GM12878 (cell line): ENCODE measurements around the gene BCR. TPM values are rescaled to one million over a fixed set of nuclear protein-coding genes. Genes with fewer than 3 reads are reported as not detected.

Experiments
- ATAC-seq: fragments of 200-7000 bp; cut with Tn5 transposase; 3 replicates; pipeline ENCODE4 v1.9.1; 2020; ENCODE audit warnings: mild to moderate bottlenecking, moderate library complexity
- BruUV-seq: library from RNA; stranded (reverse); fragments of 400-500 nt; replicated peaks from 2 replicates; lab custom pipeline; 2021; lab: Mats Ljungman, UMichigan
- CTCF ChIA-PET: fragments of 300-600 bp; sonication (Branson Sonifier 250); formaldehyde crosslinking; extraction: SDS; loops from one replicate; lab custom pipeline; 2021; ENCODE audit warnings: inconsistent platforms; lab: Yijun Ruan, JAX
- POLR2A ChIA-PET: fragments of 350-600 bp; formaldehyde crosslinking; extraction: SDS; loops from one replicate; lab custom pipeline; 2021; ENCODE audit warnings: inconsistent platforms; lab: Charles Lee
- RAD21 ChIA-PET: fragments of 300-600 bp; sonication (Branson Sonifier 250); formaldehyde crosslinking; loops from one replicate; lab custom pipeline; 2023; ENCODE audit warnings: antibody characterized with exemption; ENCODE audit not compliant: unreplicated experiment; lab: Charles Lee
- SMC1A ChIA-PET: fragments of 300-600 bp; sonication (Branson Sonifier 250); formaldehyde crosslinking; loops from one replicate; lab custom pipeline; 2023; ENCODE audit not compliant: unreplicated experiment, uncharacterized antibody; lab: Charles Lee
- DNase-seq: peaks from one replicate; pipeline ENCODE4 v3.0.0-alpha.2; 2011; ENCODE audit warnings: low read depth, low spot score
- FAIRE-seq: peaks from 3 replicates; lab custom pipeline; 2011; peaks lifted over from hg19 to GRCh38; lab: Jason Lieb, UNC
- H2AFZ ChIP-seq: 2 replicates; pipeline ENCODE4 v1.6.0; 2011; ENCODE audit warnings: low read depth, low read length, control low read depth; ENCODE audit not compliant: control insufficient read depth
- H3K27ac ChIP-seq: 2 replicates; pipeline ENCODE4 v1.5.1; 2011; ENCODE audit warnings: control low read depth; ENCODE audit not compliant: control insufficient read depth, insufficient read depth
- H3K27me3 ChIP-seq, 2 experiments: replicated peaks in 1 of 2; 2 replicates each; pipeline versions ENCODE4 v1.6.0 to v1.6.1; 2011; ENCODE audit warnings: low read length in 1 of 2; ENCODE audit not compliant: control insufficient read depth in 2 of 2, insufficient read depth in 2 of 2
- H3K36me3 ChIP-seq, 2 experiments: 2 replicates each; pipeline ENCODE4 v1.5.1; 2011; ENCODE audit warnings: low read length in 1 of 2; ENCODE audit not compliant: control insufficient read depth in 2 of 2, insufficient read depth in 2 of 2
- H3K4me1 ChIP-seq: 2 replicates; pipeline ENCODE4 v1.6.1; 2011; ENCODE audit warnings: mild to moderate bottlenecking, low read length, moderate library complexity, mixed read lengths; ENCODE audit not compliant: control insufficient read depth, insufficient read depth
- H3K4me2 ChIP-seq: 2 replicates; pipeline ENCODE4 v1.6.0; 2011; ENCODE audit warnings: control low read depth; ENCODE audit not compliant: control insufficient read depth, insufficient read depth
- H3K4me3 ChIP-seq: fragments of 200-600 bp; sonication (generic); 2 replicates; pipeline ENCODE4 v1.5.1; 2016
- H3K79me2 ChIP-seq: 2 replicates; pipeline ENCODE4 v1.6.0; 2011; ENCODE audit warnings: low read length; ENCODE audit not compliant: control insufficient read depth, insufficient read depth
- H3K9ac ChIP-seq: 2 replicates; pipeline ENCODE4 v1.8.0; 2011; ENCODE audit warnings: low read length, control low read depth, mixed read lengths; ENCODE audit not compliant: control insufficient read depth, insufficient read depth
- H3K9me3 ChIP-seq: replicated peaks from 3 replicates; pipeline ENCODE4 v1.5.1; 2011; ENCODE audit warnings: mild to moderate bottlenecking, low read length; ENCODE audit not compliant: control insufficient read depth, insufficient read depth
- H4K20me1 ChIP-seq: 2 replicates; pipeline ENCODE4 v1.6.0; 2011; ENCODE audit not compliant: control insufficient read depth, insufficient read depth
- BCL11A ChIP-seq: IDR thresholded peaks from 2 replicates; pipeline ENCODE4 v1.6.1; 2011; ENCODE audit warnings: low read depth, low read length
- BMI1 ChIP-seq: fragments of 450-650 bp; IDR thresholded peaks from 2 replicates; pipeline ENCODE4 v1.6.1; 2016; ENCODE audit warnings: mild to moderate bottlenecking, moderate library complexity, borderline replicate concordance
- CHD4 ChIP-seq: fragments of 200-600 bp; sonication (generic); IDR thresholded peaks from 2 replicates; pipeline ENCODE4 v1.6.1; 2016; ENCODE audit warnings: mild to moderate bottlenecking
- ESRRA ChIP-seq: IDR thresholded peaks from 2 replicates; pipeline ENCODE4 v1.6.1; 2012; ENCODE audit warnings: mild to moderate bottlenecking, low read length, improper control_type of control experiment
- IRF4 ChIP-seq: IDR thresholded peaks from 2 replicates; pipeline ENCODE4 v1.6.1; 2011; ENCODE audit warnings: low read depth, low read length
- NFYA ChIP-seq: IDR thresholded peaks from 2 replicates; pipeline ENCODE4 v1.6.1; 2011; ENCODE audit warnings: low read depth, mild to moderate bottlenecking, low read length, improper control_type of control experiment, borderline replicate concordance
- POLR2A ChIP-seq: IDR thresholded peaks from 2 replicates; pipeline ENCODE4 v1.6.1; 2011; ENCODE audit warnings: low read depth, mild to moderate bottlenecking, low read length
- RBBP5 ChIP-seq: fragments of 200-600 bp; sonication (generic); conservative IDR thresholded peaks from 2 replicates; pipeline ENCODE4 v1.6.1; 2016
- TCF3 ChIP-seq: IDR thresholded peaks from 2 replicates; pipeline ENCODE4 v1.6.1; 2012; ENCODE audit warnings: low read depth, mild to moderate bottlenecking, low read length, borderline replicate concordance; ENCODE audit not compliant: insufficient read depth
- YY1 ChIP-seq: IDR thresholded peaks from 2 replicates; pipeline ENCODE4 v1.6.1; 2011; ENCODE audit warnings: low read depth, mild to moderate bottlenecking, low read length
- ZNF207 ChIP-seq: fragments of 450-650 bp; IDR thresholded peaks from 2 replicates; pipeline ENCODE4 v1.6.1; 2014; ENCODE audit warnings: antibody characterized with exemption, mild to moderate bottlenecking, borderline replicate concordance
- ZNF622 ChIP-seq: fragments of 450-650 bp; IDR thresholded peaks from 2 replicates; pipeline ENCODE4 v1.6.1; 2017; ENCODE audit warnings: mild to moderate bottlenecking, inconsistent platforms
- WGBS: methylation state at CpG from one replicate; pipeline ENCODE4 v1.1.6; 2016; ENCODE audit warnings: low lambda C conversion rate; ENCODE audit not compliant: insufficient replicate concordance, insufficient coverage; ENCODE audit errors: missing lambda C conversion rate; 5-methylcytosine and 5-hydroxymethylcytosine counted together
- in situ Hi-C: fragments of 300-500 bp; cut with MboI; formaldehyde crosslinking; loops from 9 replicates; pipeline ENCODE4 v1.14.3; 2018; ENCODE audit warnings: mixed read lengths
- intact Hi-C: fragments of 100-400 bp; cut with micrococcal nuclease; formaldehyde crosslinking; loops from one replicate; pipeline ENCODE4 v1.14.2; 2022; ENCODE audit not compliant: unreplicated experiment
- polyA plus RNA-seq, 11 experiments: library from polyadenylated mRNA; depleted of rRNA in 4 of 11; unstranded in 6 of 11; stranded (reverse) in 5 of 11; fragments of >200 nt; fragmentation: Nextera tagmentation in 4 of 11; fragmentation: Illumina TruSeq in 1 of 11; extraction: Ambion mirVana in 4 of 11; extraction: Trizol in 1 of 11; gene quantifications; 1 replicate in 1 of 11; 2 replicates in 10 of 11; pipeline versions ENCODE4 v1.2.1 to v1.2.3, GENCODE V29; 2011 to 2016; ENCODE audit warnings: inconsistent platforms in 2 of 11, missing spikeins in 2 of 11, low read depth in 1 of 11
- total RNA-seq, 4 experiments: library from RNA; depleted of rRNA in 3 of 4; stranded (reverse); fragments of >200 nt in 3 of 4; fragmentation: Illumina TruSeq in 1 of 4; extraction: Trizol in 1 of 4; gene quantifications; 2 replicates each; pipeline versions ENCODE4 v1.2.1 to v1.2.3, GENCODE V29; 2013 to 2021
- TF ChIP-seq, protein P1 (sequence below): fragments of 450-650 bp; formaldehyde crosslinking; IDR thresholded peaks from 2 replicates; pipeline ENCODE4 v1.4.0; 2022; ENCODE audit warnings: mild to moderate bottlenecking, moderate library complexity

Gene BCR
- total and polyA plus RNA-seq, 10 of the 15 experiments (the other 5 are each of a cell fraction or from before 2014, with no cell fraction given): 1.7 to 64.7 (median 18.4) TPM

DNA sequence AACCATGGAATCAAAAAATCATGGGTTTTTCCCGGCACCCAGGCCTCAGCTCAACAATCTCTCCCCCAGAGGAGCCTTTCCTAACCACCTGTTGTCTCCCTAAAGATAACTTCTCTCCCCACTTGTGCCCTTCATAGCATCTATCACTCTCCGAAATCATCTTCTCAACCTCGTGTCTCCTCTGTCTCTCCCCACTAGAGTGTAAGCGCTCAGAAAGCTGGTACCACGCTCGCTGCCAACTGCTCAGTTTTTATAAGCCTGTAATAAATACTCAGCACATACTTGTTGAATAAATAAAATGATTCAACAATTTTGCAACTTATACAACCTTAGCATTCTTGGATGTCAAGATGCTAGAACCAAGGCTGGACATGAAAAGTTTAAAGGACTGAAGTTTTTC, 185.2 kb downstream of the BCR start:
- intact Hi-C loops (no loop called here), in situ Hi-C loops (no loop called here)
- no TSS peak for BruUV-seq
- WGBS: 40% methylated on average over 6 of the region's 6 CpGs
- no peak for DNase-seq
- Histone ChIP-seq H3K4me2 (no peak overlapping the region), H3K36me3 (no peaks in the 10 kb centered on the region), H3K4me1 (no peaks in the 10 kb centered on the region), H3K79me2 (no peaks in the 10 kb centered on the region), H4K20me1 (no peaks in the 10 kb centered on the region), H3K27ac (no peak overlapping the region), H3K4me3 (no peak overlapping the region), H3K9me3 (no peaks in the 10 kb centered on the region), H2AFZ (no peak overlapping the region), H3K9ac (no peak overlapping the region), H3K27me3 (no peaks in the 10 kb centered on the region; a peak in 1 of 4 replicates)
- RAD21 ChIA-PET: no interaction called here
- POLR2A ChIA-PET: no interaction called here
- no peak for FAIRE-seq
- SMC1A ChIA-PET: no interaction called here
- TF ChIP-seq TCF3 (no peak), NFYA (no peak), IRF4 (no peak), BMI1 (no peak), CHD4 (no peak), ESRRA (no peak), BCL11A (no peak), RBBP5 (no peak), POLR2A (no peak), ZNF207 (no peak), YY1 (no peak), ZNF622 (no peak)
- TF ChIP-seq, protein P1, sequence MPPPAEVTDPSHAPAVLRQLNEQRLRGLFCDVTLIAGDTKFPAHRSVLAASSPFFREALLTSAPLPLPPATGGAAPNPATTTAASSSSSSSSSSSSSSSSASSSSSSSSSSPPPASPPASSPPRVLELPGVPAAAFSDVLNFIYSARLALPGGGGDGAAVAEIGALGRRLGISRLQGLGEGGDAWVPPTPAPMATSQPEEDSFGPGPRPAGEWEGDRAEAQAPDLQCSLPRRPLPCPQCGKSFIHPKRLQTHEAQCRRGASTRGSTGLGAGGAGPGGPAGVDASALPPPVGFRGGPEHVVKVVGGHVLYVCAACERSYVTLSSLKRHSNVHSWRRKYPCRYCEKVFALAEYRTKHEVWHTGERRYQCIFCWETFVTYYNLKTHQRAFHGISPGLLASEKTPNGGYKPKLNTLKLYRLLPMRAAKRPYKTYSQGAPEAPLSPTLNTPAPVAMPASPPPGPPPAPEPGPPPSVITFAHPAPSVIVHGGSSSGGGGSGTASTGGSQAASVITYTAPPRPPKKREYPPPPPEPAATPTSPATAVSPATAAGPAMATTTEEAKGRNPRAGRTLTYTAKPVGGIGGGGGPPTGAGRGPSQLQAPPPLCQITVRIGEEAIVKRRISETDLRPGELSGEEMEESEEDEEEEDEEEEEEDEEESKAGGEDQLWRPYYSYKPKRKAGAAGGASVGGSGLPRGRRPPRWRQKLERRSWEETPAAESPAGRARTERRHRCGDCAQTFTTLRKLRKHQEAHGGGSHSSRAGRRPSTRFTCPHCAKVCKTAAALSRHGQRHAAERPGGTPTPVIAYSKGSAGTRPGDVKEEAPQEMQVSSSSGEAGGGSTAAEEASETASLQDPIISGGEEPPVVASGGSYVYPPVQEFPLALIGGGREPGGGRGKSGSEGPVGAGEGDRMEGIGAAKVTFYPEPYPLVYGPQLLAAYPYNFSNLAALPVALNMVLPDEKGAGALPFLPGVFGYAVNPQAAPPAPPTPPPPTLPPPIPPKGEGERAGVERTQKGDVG (CRISPR knock-in tag): no peak
- CTCF ChIA-PET: interaction anchor here (0.7 to 1.0 kb wide), 3 partner anchors 8 to 20 kb away, joined by 3 to 4 read pairs (median 4); no protein-coding TSS in a partner anchor
- no peak for ATAC-seq
